ENCODE data around the gene CPNE8.

DNA sequence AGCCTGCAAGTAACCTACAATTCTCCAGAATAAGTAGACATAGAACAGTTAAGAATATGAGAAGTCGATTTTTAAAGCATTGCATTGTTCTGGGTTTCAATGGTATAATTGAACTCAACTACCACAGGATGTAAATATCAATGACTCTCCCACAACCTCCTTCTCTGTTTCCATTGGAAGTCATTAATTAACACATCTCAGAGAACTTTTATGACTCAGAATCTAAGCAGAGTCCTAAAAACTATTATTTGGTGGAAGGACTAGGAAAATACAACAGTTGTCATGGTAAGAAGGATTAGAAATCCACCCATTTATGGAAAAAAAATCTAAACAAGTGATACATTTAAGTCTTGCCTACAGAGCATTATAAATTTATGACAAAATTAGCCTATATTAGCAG, 21.1 kb upstream of the CPNE8 start:
- no peak for TF ChIP-seq GATA2 (IDR thresholded peaks at IDR 0.05; ENCODE audit: low read depth, low read length)
- no peak for TF ChIP-seq GATA3 (IDR thresholded peaks at IDR 0.05; ENCODE audit: low read depth, low read length)
